Measurements from ENCODE around the gene GRAP2.

GRAP2 gene

GRCh38 chr22:40021401-40022000 lies 120.6 kb downstream of the GRAP2 start:
- no peak for DNase-seq

- DNase-seq: no peak
Measured at GRCh38 chr22:40022536-40023240, 121.8 kb downstream of the GRAP2 start.
